Lower leg skin (tissue), 3 donors: Measurements from ENCODE around the gene LRRIQ4.

Experiments
- POLR2A ChIP-seq, 2 donors: fragments of 450-650 bp; IDR thresholded peaks; one replicate each; pipeline ENCODE4 v1.6.1; 2016 to 2017; ENCODE audit warnings: antibody characterized with exemption in 2 of 2, mild to moderate bottlenecking in 1 of 2, moderate library complexity in 1 of 2
- TF ChIP-seq, protein P1 (sequence below), 3 donors: fragments of 450-650 bp; IDR thresholded peaks; one replicate each; pipeline ENCODE4 v1.5.1; 2016; ENCODE audit warnings: antibody characterized with exemption in 3 of 3, mild to moderate bottlenecking in 3 of 3, moderate library complexity in 2 of 3

DNA sequence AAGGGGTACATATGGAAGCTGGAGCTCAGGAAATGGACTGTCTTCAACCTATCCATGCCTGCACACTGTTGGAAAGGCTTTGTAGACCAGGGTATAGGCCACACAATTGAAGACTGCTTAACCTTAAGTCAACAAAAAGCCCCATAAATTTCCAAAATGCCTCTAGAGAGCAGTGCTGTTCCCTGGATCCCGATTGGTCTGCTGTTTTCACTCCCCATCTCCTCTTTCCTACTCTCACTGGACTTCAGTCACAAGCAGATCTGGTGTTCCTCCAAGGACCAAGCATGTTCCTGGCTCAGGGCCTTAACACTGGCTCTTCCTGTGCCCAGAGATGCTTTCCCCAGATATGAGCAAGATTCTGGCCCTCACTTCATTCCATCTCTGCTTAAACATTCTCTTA, 22.9 kb downstream of the LRRIQ4 start:
- TF ChIP-seq, protein P1, sequence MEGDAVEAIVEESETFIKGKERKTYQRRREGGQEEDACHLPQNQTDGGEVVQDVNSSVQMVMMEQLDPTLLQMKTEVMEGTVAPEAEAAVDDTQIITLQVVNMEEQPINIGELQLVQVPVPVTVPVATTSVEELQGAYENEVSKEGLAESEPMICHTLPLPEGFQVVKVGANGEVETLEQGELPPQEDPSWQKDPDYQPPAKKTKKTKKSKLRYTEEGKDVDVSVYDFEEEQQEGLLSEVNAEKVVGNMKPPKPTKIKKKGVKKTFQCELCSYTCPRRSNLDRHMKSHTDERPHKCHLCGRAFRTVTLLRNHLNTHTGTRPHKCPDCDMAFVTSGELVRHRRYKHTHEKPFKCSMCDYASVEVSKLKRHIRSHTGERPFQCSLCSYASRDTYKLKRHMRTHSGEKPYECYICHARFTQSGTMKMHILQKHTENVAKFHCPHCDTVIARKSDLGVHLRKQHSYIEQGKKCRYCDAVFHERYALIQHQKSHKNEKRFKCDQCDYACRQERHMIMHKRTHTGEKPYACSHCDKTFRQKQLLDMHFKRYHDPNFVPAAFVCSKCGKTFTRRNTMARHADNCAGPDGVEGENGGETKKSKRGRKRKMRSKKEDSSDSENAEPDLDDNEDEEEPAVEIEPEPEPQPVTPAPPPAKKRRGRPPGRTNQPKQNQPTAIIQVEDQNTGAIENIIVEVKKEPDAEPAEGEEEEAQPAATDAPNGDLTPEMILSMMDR (IDR thresholded peaks at IDR 0.05), result no peak
- no peak for TF ChIP-seq POLR2A (IDR thresholded peaks at IDR 0.05)
